Prostate gland (tissue), 2 donors: ENCODE results near the gene PIGV. TPM values are rescaled to one million over a fixed set of nuclear protein-coding genes. Genes with fewer than 3 reads are reported as not detected.

ENCODE experiments used
- DNase-seq: peaks from one replicate; pipeline ENCODE4 v3.0.0-alpha.2; 2019; ENCODE audit warnings: low spot score
- H3K27ac ChIP-seq, 2 donors: fragments of 200-600 bp; sonication (generic); 2 replicates each; pipeline ENCODE4 v1.5.1; 2017 to 2019
- H3K27me3 ChIP-seq: fragments of 200-600 bp; sonication (generic); replicated peaks from 2 replicates; pipeline ENCODE4 v1.5.1; 2019; ENCODE audit not compliant: insufficient read depth
- H3K36me3 ChIP-seq, 2 donors: fragments of 200-600 bp; sonication (generic); 1 replicate in 1 of 2; 2 replicates in 1 of 2; pipeline versions ENCODE4 v1.5.1 to v1.8.1; 2017 to 2019
- H3K4me1 ChIP-seq: fragments of 200-600 bp; sonication (generic); replicated peaks from 2 replicates; pipeline ENCODE4 v1.5.1; 2019
- H3K4me3 ChIP-seq, 2 donors: fragments of 200-600 bp; sonication (generic); 2 replicates each; pipeline ENCODE4 v1.5.1; 2017 to 2019
- H3K9me3 ChIP-seq: fragments of 200-600 bp; sonication (generic); 2 replicates; pipeline ENCODE4 v1.5.1; 2017
- CTCF ChIP-seq, 4 experiments: fragments of 200-600 bp in 2 of 4; fragments of 450-650 bp in 2 of 4; sonication (generic) in 2 of 4; IDR thresholded peaks; 1 replicate in 3 of 4; 2 replicates in 1 of 4; pipeline ENCODE4 v1.5.1; 2016 to 2019; ENCODE audit warnings: antibody characterized with exemption in 4 of 4, mild to moderate bottlenecking in 2 of 4, moderate library complexity in 2 of 4
- POLR2A ChIP-seq: fragments of 450-650 bp; IDR thresholded peaks from one replicate; pipeline ENCODE4 v1.6.1; 2016; ENCODE audit warnings: antibody characterized with exemption, mild to moderate bottlenecking
- POLR2AphosphoS5 ChIP-seq: sonication (generic); formaldehyde crosslinking; IDR thresholded peaks from one replicate; pipeline ENCODE4 v1.6.1; 2017; ENCODE audit warnings: antibody characterized with exemption
- WGBS: methylation state at CpG from one replicate; pipeline ENCODE4 v1.1.5; 2018; 5-methylcytosine and 5-hydroxymethylcytosine counted together
- intact Hi-C: fragments of 100-400 bp; cut with DNase I; formaldehyde crosslinking; loops from one replicate; pipeline ENCODE4 v1.14.2; 2022
- total RNA-seq, 2 donors: library from RNA; depleted of rRNA; stranded (reverse); fragments of >200 nt; gene quantifications; one replicate each; pipeline ENCODE4 v1.1.0, GENCODE V29; 2016

The PIGV gene
- total RNA-seq, 2 donors from 2014 or later, result 26.4 to 32.4 TPM

GRCh38 chr1:26784886-26785285 is 2.9 kb upstream of the PIGV start:
- Histone ChIP-seq H3K4me1 (peaks cover 12% of the 10 kb centered on the region), H3K27ac (no peak overlapping the region), H3K36me3 (peaks cover 0 to 6% of the 10 kb centered on the region in 2 donors), H3K9me3 (no peaks in the 10 kb centered on the region), H3K4me3 (no peak overlapping the region), H3K27me3 (no peaks in the 10 kb centered on the region)
- WGBS, result 96% methylated on average over 1 of the region's 1 CpG
- no peak for DNase-seq
- TF ChIP-seq POLR2AphosphoS5 (no peak), CTCF (IDR thresholded peaks at IDR 0.05) (no peak), POLR2A (no peak)
- intact Hi-C loops, result no loop called here

GRCh38 chr1:26785611-26786436 is 1.9 kb upstream of the PIGV start:
- Histone ChIP-seq H3K36me3 (no peaks in the 10 kb centered on the region), H3K4me3 (no peak overlapping the region), H3K9me3 (no peaks in the 10 kb centered on the region), H3K27ac (peak overlapping the region; percentile 99), H3K27me3 (no peaks in the 10 kb centered on the region), H3K4me1 (peaks cover 12% of the 10 kb centered on the region)
- 89% methylated on average over 5 of the region's 5 CpGs for WGBS
- TF ChIP-seq POLR2A, result no peak
- peak; percentile 16 for TF ChIP-seq POLR2AphosphoS5
- no peak for TF ChIP-seq CTCF (IDR thresholded peaks at IDR 0.05)
- DNase-seq, result no peak
- intact Hi-C loops, result loop anchor here (1.0 kb wide), 1 partner anchor 88 kb away; no protein-coding TSS in a partner anchor

- DNase-seq, result peak; percentile 20
Observed at GRCh38 chr1:26786437-26787380, 1.0 kb upstream of the PIGV start.

GRCh38 chr1:26787381-26787705 is 407 bp upstream of the PIGV start:
- Histone ChIP-seq H3K27ac (peak overlapping the region; percentile 99), H3K4me1 (peaks cover 12% of the 10 kb centered on the region), H3K9me3 (no peaks in the 10 kb centered on the region), H3K4me3 (peak overlapping the region; percentile 70 to 77), H3K27me3 (no peaks in the 10 kb centered on the region), H3K36me3 (no peaks in the 10 kb centered on the region)
- TF ChIP-seq CTCF (IDR thresholded peaks at IDR 0.05), result no peak
- no peak for TF ChIP-seq POLR2AphosphoS5
- no peak for TF ChIP-seq POLR2A
- no peak for DNase-seq
- 0% methylated on average over 11 of the region's 11 CpGs for WGBS
- intact Hi-C loops, result no loop called here

More at GRCh38 chr1:26786437-26787380, 1.0 kb upstream of the PIGV start:
- intact Hi-C loops, result loop anchor here (1.0 kb wide), 1 partner anchor 88 kb away; no protein-coding TSS in a partner anchor
- H3K27ac ChIP-seq, result peak overlapping the region; percentile 99
- H3K36me3 ChIP-seq, result no peaks in the 10 kb centered on the region
- no peak for TF ChIP-seq CTCF (IDR thresholded peaks at IDR 0.05)
- no peak for TF ChIP-seq POLR2A
- TF ChIP-seq POLR2AphosphoS5, result peak; percentile 38
- no peaks in the 10 kb centered on the region for H3K27me3 ChIP-seq
- no peaks in the 10 kb centered on the region for H3K9me3 ChIP-seq
- H3K4me1 ChIP-seq, result peaks cover 12% of the 10 kb centered on the region
- WGBS, result 13% methylated on average over 12 of the region's 12 CpGs
- H3K4me3 ChIP-seq, result peak overlapping the region; percentile 70 to 77
